PC-9 (cell line): ENCODE measurements around the gene ARV1. TPM values are rescaled to one million over a fixed set of nuclear protein-coding genes. Genes with fewer than 3 reads are reported as not detected.

ENCODE experiments used
- BruUV-seq: library from RNA; stranded (reverse); fragments of 400-500 nt; replicated peaks from 2 replicates; lab custom pipeline; 2021; lab: Mats Ljungman, UMichigan
- CTCF ChIA-PET: fragments of 300-600 bp; sonication (Branson Sonifier 250); formaldehyde crosslinking; loops from one replicate; lab custom pipeline; 2022; ENCODE audit warnings: antibody characterized with exemption; lab: Charles Lee
- POLR2A ChIA-PET: fragments of 300-600 bp; sonication (Branson Sonifier 250); formaldehyde crosslinking; loops from one replicate; lab custom pipeline; 2022; ENCODE audit warnings: antibody characterized with exemption; ENCODE audit not compliant: unreplicated experiment; lab: Charles Lee
- DNase-seq, 2 experiments: peaks; one replicate each; pipeline versions ENCODE4 v3.0.0 to v3.0.0-alpha.2; 2015 to 2022; ENCODE audit warnings: mixed read lengths in 1 of 2
- H2AFZ ChIP-seq: fragments of 200-600 bp; sonication (generic); 2 replicates; pipeline ENCODE4 v1.8.1; 2017; ENCODE audit warnings: antibody characterized with exemption
- H3F3A ChIP-seq: fragments of 200-600 bp; sonication (generic); 2 replicates; pipeline ENCODE4 v1.8.1; 2017; ENCODE audit warnings: antibody characterized with exemption, mild to moderate bottlenecking, low read depth; ENCODE audit not compliant: insufficient read depth
- H3K27ac ChIP-seq: fragments of 200-600 bp; sonication (generic); 2 replicates; pipeline ENCODE4 v1.6.1; 2016; ENCODE audit warnings: mixed run types
- H3K27me3 ChIP-seq: fragments of 200-600 bp; sonication (generic); 2 replicates; pipeline ENCODE4 v1.6.1; 2016; ENCODE audit warnings: low read depth, mixed run types; ENCODE audit not compliant: insufficient read depth
- H3K36me3 ChIP-seq: fragments of 200-600 bp; sonication (generic); 2 replicates; pipeline ENCODE4 v1.6.1; 2016; ENCODE audit warnings: low read depth, mixed run types
- H3K4me1 ChIP-seq: fragments of 200-600 bp; sonication (generic); replicated peaks from 2 replicates; pipeline ENCODE4 v1.6.1; 2016; ENCODE audit warnings: mixed run types; ENCODE audit not compliant: insufficient read depth
- H3K4me2 ChIP-seq: fragments of 200-600 bp; sonication (generic); 2 replicates; pipeline ENCODE4 v1.6.1; 2017; ENCODE audit warnings: mixed run types
- H3K4me3 ChIP-seq: fragments of 200-600 bp; sonication (generic); 2 replicates; pipeline ENCODE4 v1.6.1; 2016; ENCODE audit warnings: mixed run types
- H3K79me2 ChIP-seq: fragments of 200-600 bp; sonication (generic); 2 replicates; pipeline ENCODE4 v1.6.1; 2017; ENCODE audit warnings: low read depth, mixed run types
- H3K9me2 ChIP-seq: fragments of 200-600 bp; sonication (generic); 2 replicates; pipeline ENCODE4 v1.8.1; 2017; ENCODE audit warnings: mild to moderate bottlenecking; ENCODE audit not compliant: insufficient read depth
- H3K9me3 ChIP-seq: fragments of 200-600 bp; sonication (generic); 2 replicates; pipeline ENCODE4 v1.8.1; 2016; ENCODE audit warnings: low read depth; ENCODE audit not compliant: insufficient read depth
- H4K20me1 ChIP-seq: fragments of 200-600 bp; sonication (generic); 2 replicates; pipeline ENCODE4 v1.8.1; 2017; ENCODE audit not compliant: insufficient read depth
- EZH2 ChIP-seq: fragments of 200-600 bp; sonication (generic); IDR thresholded peaks from 2 replicates; pipeline ENCODE4 v1.8.0; 2017; ENCODE audit warnings: antibody characterized with exemption, low read depth
- intact Hi-C: fragments of 100-400 bp; cut with micrococcal nuclease; formaldehyde crosslinking; loops from one replicate; pipeline ENCODE4 v1.10.0; 2022; ENCODE audit not compliant: unreplicated experiment
- total RNA-seq: library from RNA; stranded (reverse); gene quantifications from 2 replicates; pipeline ENCODE4 v1.2.3, GENCODE V29; 2021
- TF ChIP-seq, protein P1 (sequence below): fragments of 200-600 bp; sonication (generic); conservative IDR thresholded peaks from 2 replicates; pipeline ENCODE4 v1.6.1; 2017; ENCODE audit warnings: mixed run types, antibody characterized with exemption, mild to moderate bottlenecking, moderate library complexity

ARV1 gene
- total RNA-seq, 1 experiment from 2014 or later, result 12.0 TPM

DNA sequence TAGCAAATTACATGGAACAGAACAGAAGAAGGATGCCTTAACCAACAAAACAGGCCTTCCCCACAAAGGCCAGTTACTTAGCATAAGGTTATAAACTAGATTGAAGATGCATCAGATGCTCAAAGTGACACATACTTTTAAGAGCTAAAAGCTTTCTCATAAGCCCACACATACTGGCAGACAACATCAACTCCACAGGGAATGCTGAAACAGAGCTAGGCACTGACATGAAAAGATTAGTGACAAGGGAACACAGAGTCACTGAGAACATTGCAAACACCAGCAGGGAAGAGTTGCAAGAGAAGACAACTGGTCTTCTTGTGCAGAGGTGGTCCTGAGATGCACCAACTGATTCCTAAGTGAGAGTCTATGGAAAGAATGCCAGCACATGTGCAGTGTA is 7.1 kb upstream of the ARV1 start:
- ChIA-PET CTCF (no interaction called here), POLR2A (no interaction called here)
- no peaks in the 10 kb centered on the region for H3K27me3 ChIP-seq
- no peaks in the 10 kb centered on the region for H4K20me1 ChIP-seq
- no peaks in the 10 kb centered on the region for H3K9me2 ChIP-seq
- peaks cover 1% of the 10 kb centered on the region; the same call in 1 of the 2 replicates for H3K4me1 ChIP-seq
- H3F3A ChIP-seq, result 0 out of 2 replicates have a peak, but pooled peaks cover 3% of the 10 kb centered on the region
- no peak overlapping the region for H3K27ac ChIP-seq
- intact Hi-C loops, result no loop called here
- no peak for DNase-seq
- H3K79me2 ChIP-seq, result peaks cover 13% of the 10 kb centered on the region; the same call in 1 of the 2 replicates
- no peaks in the 10 kb centered on the region; the same call in 1 of the 2 replicates for H3K36me3 ChIP-seq
- no TSS peak for BruUV-seq
- H2AFZ ChIP-seq, result no peak overlapping the region
- H3K9me3 ChIP-seq, result no peaks in the 10 kb centered on the region
- TF ChIP-seq, protein P1, sequence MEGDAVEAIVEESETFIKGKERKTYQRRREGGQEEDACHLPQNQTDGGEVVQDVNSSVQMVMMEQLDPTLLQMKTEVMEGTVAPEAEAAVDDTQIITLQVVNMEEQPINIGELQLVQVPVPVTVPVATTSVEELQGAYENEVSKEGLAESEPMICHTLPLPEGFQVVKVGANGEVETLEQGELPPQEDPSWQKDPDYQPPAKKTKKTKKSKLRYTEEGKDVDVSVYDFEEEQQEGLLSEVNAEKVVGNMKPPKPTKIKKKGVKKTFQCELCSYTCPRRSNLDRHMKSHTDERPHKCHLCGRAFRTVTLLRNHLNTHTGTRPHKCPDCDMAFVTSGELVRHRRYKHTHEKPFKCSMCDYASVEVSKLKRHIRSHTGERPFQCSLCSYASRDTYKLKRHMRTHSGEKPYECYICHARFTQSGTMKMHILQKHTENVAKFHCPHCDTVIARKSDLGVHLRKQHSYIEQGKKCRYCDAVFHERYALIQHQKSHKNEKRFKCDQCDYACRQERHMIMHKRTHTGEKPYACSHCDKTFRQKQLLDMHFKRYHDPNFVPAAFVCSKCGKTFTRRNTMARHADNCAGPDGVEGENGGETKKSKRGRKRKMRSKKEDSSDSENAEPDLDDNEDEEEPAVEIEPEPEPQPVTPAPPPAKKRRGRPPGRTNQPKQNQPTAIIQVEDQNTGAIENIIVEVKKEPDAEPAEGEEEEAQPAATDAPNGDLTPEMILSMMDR, result no peak
- TF ChIP-seq EZH2, result no peak
- no peak overlapping the region for H3K4me2 ChIP-seq
- H3K4me3 ChIP-seq, result no peak overlapping the region

DNA sequence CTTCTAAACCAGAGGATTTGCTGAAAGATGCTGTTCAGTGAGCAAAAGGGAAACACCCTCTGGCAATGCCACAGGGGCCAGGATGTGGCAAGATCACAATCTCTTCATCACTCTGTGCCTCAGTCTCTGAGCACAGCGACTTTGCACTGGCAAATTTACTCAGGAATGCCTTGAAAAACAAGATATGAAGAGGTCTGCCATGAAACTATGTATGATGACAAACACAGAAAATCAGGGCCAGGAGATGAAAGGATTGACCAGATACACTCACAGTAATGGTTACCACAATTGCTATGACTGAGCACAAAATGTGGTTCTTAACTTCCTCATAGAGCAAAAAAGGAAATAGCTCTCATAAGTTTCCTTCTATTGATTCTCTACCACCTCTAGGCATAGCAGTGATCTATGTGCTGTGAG is 6.0 kb upstream of the ARV1 start:
- CTCF ChIA-PET, result interaction anchor here (0.6 kb wide), 1 partner anchor 1944 kb away, joined by 3 read pairs; no protein-coding TSS in a partner anchor
- Histone ChIP-seq H2AFZ (no peak overlapping the region), H3K27ac (peak overlapping the region; percentile 30; the same call in 1 of the 2 replicates), H3K4me3 (no peak overlapping the region), H3F3A (peaks cover 6% of the 10 kb centered on the region; the same call in 1 of the 2 replicates), H3K27me3 (no peaks in the 10 kb centered on the region), H4K20me1 (no peaks in the 10 kb centered on the region), H3K79me2 (peaks cover 23% of the 10 kb centered on the region), H3K9me2 (no peaks in the 10 kb centered on the region), H3K9me3 (no peaks in the 10 kb centered on the region), H3K4me1 (peaks cover 12% of the 10 kb centered on the region), H3K4me2 (no peak overlapping the region), H3K36me3 (no peaks in the 10 kb centered on the region; the same call in 1 of the 2 replicates)
- peak in 1 of 2 experiments; percentile 55 for DNase-seq
- TF ChIP-seq, protein P1, result no peak
- no peak for TF ChIP-seq EZH2
- POLR2A ChIA-PET, result interaction anchor here (0.5 kb wide), 1 partner anchor 104 kb away, joined by 6 read pairs; no protein-coding TSS in a partner anchor
- intact Hi-C loops, result no loop called here
- BruUV-seq, result no TSS peak

DNA sequence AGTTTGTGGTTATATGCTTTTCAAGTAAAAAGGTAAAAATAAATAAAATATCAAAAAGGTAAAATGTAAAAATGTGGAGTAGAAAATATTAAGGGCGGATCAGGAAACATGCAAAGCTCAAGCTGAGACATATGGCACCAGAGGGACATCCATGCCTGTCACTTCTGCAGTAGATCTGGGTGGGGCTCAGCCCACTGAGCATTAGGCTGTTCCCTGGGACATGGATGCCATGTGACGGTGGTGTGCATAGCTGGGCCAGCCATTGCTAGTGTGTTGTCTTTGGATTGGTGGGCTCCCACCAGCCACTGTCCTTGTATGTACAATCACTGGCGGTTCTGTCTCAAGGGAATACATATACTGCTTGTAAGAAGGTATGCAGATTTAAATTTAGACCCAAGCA is 3.3 kb upstream of the ARV1 start:
- ChIA-PET POLR2A (no interaction called here), CTCF (no interaction called here)
- DNase-seq, result no peak
- Histone ChIP-seq H3K9me2 (no peaks in the 10 kb centered on the region), H3K9me3 (no peaks in the 10 kb centered on the region), H4K20me1 (no peaks in the 10 kb centered on the region), H3K36me3 (no peaks in the 10 kb centered on the region; the same call in 1 of the 2 replicates), H3K4me2 (no peak overlapping the region), H2AFZ (no peak overlapping the region), H3K79me2 (peaks cover 40% of the 10 kb centered on the region), H3F3A (peaks cover 6% of the 10 kb centered on the region; the same call in 1 of the 2 replicates), H3K4me3 (no peak overlapping the region), H3K27me3 (no peaks in the 10 kb centered on the region), H3K4me1 (peaks cover 19% of the 10 kb centered on the region), H3K27ac (no peak overlapping the region)
- intact Hi-C loops, result loop anchor here (5.0 kb wide), 1 partner anchor 223 kb away; no protein-coding TSS in a partner anchor
- no TSS peak for BruUV-seq
- TF ChIP-seq, protein P1, result no peak
- TF ChIP-seq EZH2, result no peak
